Adrenal gland (tissue), 5 donors: ENCODE results near the gene LAMC3.

Experiments
- POLR2A ChIP-seq, 2 donors: fragments of 450-650 bp; IDR thresholded peaks; one replicate each; pipeline ENCODE4 v1.6.1; 2017; ENCODE audit warnings: antibody characterized with exemption in 2 of 2, mild to moderate bottlenecking in 2 of 2, moderate library complexity in 1 of 2
- TF ChIP-seq, protein P1 (sequence below), 6 experiments: fragments of 450-650 bp in 4 of 6; fragments of 200-600 bp in 2 of 6; sonication (generic) in 1 of 6; IDR thresholded peaks; 1 replicate in 5 of 6; 2 replicates in 1 of 6; pipeline versions ENCODE4 v1.5.1 to v1.8.0; 2016 to 2021; ENCODE audit warnings: antibody characterized with exemption in 6 of 6, mild to moderate bottlenecking in 2 of 6, moderate library complexity in 1 of 6
- donor health status: DM: no; HTN: no; CAD: no.

DNA sequence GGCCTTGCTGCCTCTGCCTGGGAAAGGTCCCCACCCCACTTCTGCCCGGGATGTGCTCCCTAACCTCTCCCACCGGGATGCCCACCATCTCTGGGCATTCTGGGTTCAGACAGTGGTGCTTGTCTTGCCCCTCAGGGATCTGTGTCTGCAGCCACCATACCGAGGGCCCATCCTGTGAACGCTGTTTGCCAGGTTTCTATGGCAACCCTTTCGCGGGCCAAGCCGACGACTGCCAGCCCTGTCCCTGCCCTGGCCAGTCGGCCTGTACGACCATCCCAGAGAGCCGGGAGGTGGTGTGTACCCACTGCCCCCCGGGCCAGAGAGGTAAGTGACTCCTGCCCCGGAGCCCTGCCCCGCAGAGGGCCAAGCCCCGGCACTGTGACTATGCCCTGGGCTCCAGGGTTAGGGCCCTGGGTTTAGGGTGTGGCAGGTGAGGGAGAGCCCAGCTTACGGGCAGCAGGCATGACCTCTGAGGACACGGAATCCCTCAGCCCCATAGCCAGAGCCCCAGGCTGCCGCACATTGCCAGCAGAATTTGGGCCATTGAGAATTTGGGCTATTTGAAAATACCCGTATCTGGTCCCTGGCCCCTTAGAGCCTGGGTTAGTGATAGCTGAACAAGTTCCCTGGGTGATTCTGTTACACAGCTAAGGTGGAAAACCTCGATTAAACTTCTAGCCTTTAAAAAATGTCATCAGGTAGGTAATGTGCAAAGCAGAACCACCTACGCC, 52.1 kb downstream of the LAMC3 start:
- TF ChIP-seq, protein P1, sequence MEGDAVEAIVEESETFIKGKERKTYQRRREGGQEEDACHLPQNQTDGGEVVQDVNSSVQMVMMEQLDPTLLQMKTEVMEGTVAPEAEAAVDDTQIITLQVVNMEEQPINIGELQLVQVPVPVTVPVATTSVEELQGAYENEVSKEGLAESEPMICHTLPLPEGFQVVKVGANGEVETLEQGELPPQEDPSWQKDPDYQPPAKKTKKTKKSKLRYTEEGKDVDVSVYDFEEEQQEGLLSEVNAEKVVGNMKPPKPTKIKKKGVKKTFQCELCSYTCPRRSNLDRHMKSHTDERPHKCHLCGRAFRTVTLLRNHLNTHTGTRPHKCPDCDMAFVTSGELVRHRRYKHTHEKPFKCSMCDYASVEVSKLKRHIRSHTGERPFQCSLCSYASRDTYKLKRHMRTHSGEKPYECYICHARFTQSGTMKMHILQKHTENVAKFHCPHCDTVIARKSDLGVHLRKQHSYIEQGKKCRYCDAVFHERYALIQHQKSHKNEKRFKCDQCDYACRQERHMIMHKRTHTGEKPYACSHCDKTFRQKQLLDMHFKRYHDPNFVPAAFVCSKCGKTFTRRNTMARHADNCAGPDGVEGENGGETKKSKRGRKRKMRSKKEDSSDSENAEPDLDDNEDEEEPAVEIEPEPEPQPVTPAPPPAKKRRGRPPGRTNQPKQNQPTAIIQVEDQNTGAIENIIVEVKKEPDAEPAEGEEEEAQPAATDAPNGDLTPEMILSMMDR (IDR thresholded peaks at IDR 0.05), result no peak
- TF ChIP-seq POLR2A (IDR thresholded peaks at IDR 0.05), result no peak
